CD14-positive monocyte (primary cell): ENCODE results near the gene BEGAIN. TPM values are rescaled to one million over a fixed set of nuclear protein-coding genes. Genes with fewer than 3 reads are reported as not detected.

Experiments
- DNase-seq, 3 donors: peaks; one replicate each; pipeline ENCODE4 v3.0.0-alpha.2; 2011 to 2022
- H2AFZ ChIP-seq: 2 replicates; pipeline ENCODE4 v1.6.0; 2012; ENCODE audit warnings: mild to moderate bottlenecking, low read depth, low read length, inconsistent platforms; ENCODE audit not compliant: insufficient read depth, poor library complexity, severe bottlenecking
- H3K27ac ChIP-seq, 2 donors: 1 replicate in 1 of 2; 2 replicates in 1 of 2; pipeline ENCODE4 v1.5.1; 2012 to 2013; ENCODE audit warnings: low read length in 2 of 2, control low read depth in 1 of 2, inconsistent platforms in 1 of 2, low read depth in 1 of 2, mild to moderate bottlenecking in 1 of 2
- H3K27me3 ChIP-seq, 2 donors: one replicate each; pipeline versions ENCODE4 v1.6.0 to v1.6.1; 2011 to 2013; ENCODE audit warnings: low read length in 2 of 2; ENCODE audit not compliant: control insufficient read depth in 2 of 2, insufficient read depth in 2 of 2
- H3K36me3 ChIP-seq, 2 donors: replicated peaks in 1 of 2; 1 replicate in 1 of 2; 2 replicates in 1 of 2; pipeline versions ENCODE4 v1.5.1 to v1.6.1; 2012 to 2013; ENCODE audit warnings: low read length in 2 of 2, control low read depth in 1 of 2, inconsistent platforms in 1 of 2, mild to moderate bottlenecking in 1 of 2; ENCODE audit not compliant: insufficient read depth in 2 of 2, control insufficient read depth in 1 of 2
- H3K4me1 ChIP-seq, 2 donors: 1 replicate in 1 of 2; 2 replicates in 1 of 2; pipeline versions ENCODE4 v1.5.1 to v1.6.1; 2012 to 2013; ENCODE audit warnings: low read length in 2 of 2, control low read depth in 1 of 2, inconsistent platforms in 1 of 2, mild to moderate bottlenecking in 1 of 2, moderate library complexity in 1 of 2; ENCODE audit not compliant: insufficient read depth in 2 of 2, control insufficient read depth in 1 of 2
- H3K4me2 ChIP-seq: replicated peaks from 2 replicates; pipeline ENCODE3; 2012; ENCODE audit warnings: low read length, moderate library complexity, mild to moderate bottlenecking; ENCODE audit not compliant: poor library complexity, severe bottlenecking; ENCODE audit errors: extremely low read depth
- H3K4me3 ChIP-seq, 3 experiments: fragments of 200-600 bp in 1 of 3; sonication (generic) in 1 of 3; replicated peaks in 1 of 3; 1 replicate in 2 of 3; 2 replicates in 1 of 3; pipeline ENCODE4 v1.5.1; 2011 to 2013; ENCODE audit warnings: low read length in 3 of 3, mild to moderate bottlenecking in 3 of 3, control low read depth in 2 of 3, low read depth in 2 of 3, inconsistent platforms in 1 of 3, moderate library complexity in 1 of 3
- H3K79me2 ChIP-seq: 2 replicates; pipeline ENCODE4 v1.6.0; 2012; ENCODE audit warnings: mild to moderate bottlenecking, control low read depth, inconsistent platforms, low read length, moderate library complexity; ENCODE audit not compliant: insufficient read depth
- H3K9ac ChIP-seq: 2 replicates; pipeline ENCODE4 v1.6.0; 2017; ENCODE audit warnings: low read length, mild to moderate bottlenecking; ENCODE audit not compliant: insufficient read depth, poor library complexity, severe bottlenecking
- H3K9me3 ChIP-seq, 2 donors: replicated peaks in 1 of 2; 1 replicate in 1 of 2; 2 replicates in 1 of 2; pipeline versions ENCODE4 v1.5.1 to v1.6.1; 2012 to 2013; ENCODE audit warnings: low read length in 2 of 2, control low read depth in 1 of 2; ENCODE audit not compliant: control insufficient read depth in 1 of 2, insufficient read depth in 1 of 2
- H4K20me1 ChIP-seq: 2 replicates; pipeline ENCODE4 v1.6.0; 2012; ENCODE audit warnings: mild to moderate bottlenecking, low read length, control low read depth, moderate library complexity; ENCODE audit not compliant: insufficient read depth
- H3K27ac Mint-ChIP-seq, 7 donors: one replicate each; pipeline ENCODE4 v1.8.0; 2020; ENCODE audit warnings: mild to moderate bottlenecking in 7 of 7, mixed read lengths in 7 of 7, moderate library complexity in 6 of 7, inconsistent platforms in 2 of 7
- H3K27me3 Mint-ChIP-seq, 3 donors: one replicate each; pipeline ENCODE4 v1.8.0; 2021 to 2022; ENCODE audit warnings: low read depth in 3 of 3, mild to moderate bottlenecking in 3 of 3, mixed read lengths in 3 of 3, moderate library complexity in 3 of 3, inconsistent platforms in 1 of 3
- H3K36me3 Mint-ChIP-seq, 2 donors: one replicate each; pipeline ENCODE4 v1.8.0; 2020; ENCODE audit warnings: mixed read lengths in 2 of 2, inconsistent platforms in 1 of 2, mild to moderate bottlenecking in 1 of 2
- H3K4me1 Mint-ChIP-seq: one replicate; pipeline ENCODE4 v1.8.0; 2020; ENCODE audit warnings: mild to moderate bottlenecking, mixed read lengths
- H3K4me3 Mint-ChIP-seq, 2 donors: one replicate each; pipeline ENCODE4 v1.8.0; 2020; ENCODE audit warnings: mild to moderate bottlenecking in 2 of 2, mixed read lengths in 2 of 2, moderate library complexity in 1 of 2
- H3K9me3 Mint-ChIP-seq, 7 donors: one replicate each; pipeline ENCODE4 v1.8.0; 2020 to 2022; ENCODE audit warnings: mixed read lengths in 7 of 7, mild to moderate bottlenecking in 6 of 7, moderate library complexity in 6 of 7, inconsistent platforms in 2 of 7
- CTCF ChIP-seq: fragments of 200-600 bp; IDR thresholded peaks from one replicate; pipeline ENCODE4 v1.8.0; 2022; ENCODE audit warnings: antibody characterized with exemption, mild to moderate bottlenecking
- WGBS: methylation state at CpG from one replicate; pipeline ENCODE4 v1.1.5; 2013; ENCODE audit warnings: missing lambda C conversion rate; ENCODE audit not compliant: insufficient coverage; 5-methylcytosine and 5-hydroxymethylcytosine counted together
- intact Hi-C, 2 donors: fragments of 100-400 bp; cut with micrococcal nuclease; formaldehyde crosslinking; loops; one replicate each; pipeline versions ENCODE4 v1.15.0 to v1.15.1; 2023
- polyA plus RNA-seq, 3 donors: library from polyadenylated mRNA; depleted of rRNA in 1 of 3; unstranded in 2 of 3; stranded (reverse) in 1 of 3; fragments of 300-500 nt in 2 of 3; fragments of >200 nt in 1 of 3; fragmentation: Illumina TruSeq in 2 of 3; gene quantifications; 1 replicate in 2 of 3; 2 replicates in 1 of 3; pipeline ENCODE4 v1.2.3, GENCODE V29; 2012 to 2021

Gene BEGAIN
- polyA plus RNA-seq, 3 donors, result 0.25 to 0.45 TPM; not detected in 1

DNA sequence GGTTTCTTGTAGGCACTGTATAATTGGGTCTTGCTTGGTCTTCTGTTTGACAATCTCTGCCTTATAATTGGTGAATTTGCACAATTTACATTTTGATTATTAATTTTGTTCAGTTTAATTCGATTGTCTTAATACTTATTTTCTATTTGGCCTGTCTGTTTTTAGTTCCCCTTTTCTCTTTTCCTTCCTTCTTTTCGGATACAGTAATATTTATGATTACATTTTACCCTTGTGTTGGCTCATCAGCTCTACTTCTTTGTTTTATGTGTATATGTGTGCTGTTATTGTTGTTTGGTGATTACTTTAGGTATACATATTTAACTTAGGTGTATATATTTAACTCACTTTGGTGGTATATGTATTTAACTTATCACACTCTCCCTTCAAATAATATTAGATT, 12.8 kb upstream of the BEGAIN start:
- Mint-ChIP-seq H3K4me1 (peaks cover 26% of the 10 kb centered on the region), H3K4me3 (peak overlapping the region in 1 of 2 donors; percentile 69), H3K36me3 (peaks cover 0 to 3% of the 10 kb centered on the region in 2 donors), H3K27ac (peak overlapping the region in 2 of 7 donors; percentile 16 to 33), H3K27me3 (peaks cover 6 to 14% (median 10%) of the 10 kb centered on the region in 3 donors), H3K9me3 (peaks cover 0 to 9% (median 7%) of the 10 kb centered on the region in 7 donors)
- Histone ChIP-seq H3K4me1 (peaks cover 13 to 40% of the 10 kb centered on the region in 2 donors), H3K36me3 (no peaks in the 10 kb centered on the region), H3K4me3 (peak overlapping the region in 1 of 3 experiments; percentile 15), H3K79me2 (no peaks in the 10 kb centered on the region), H4K20me1 (no peaks in the 10 kb centered on the region), H3K9me3 (peaks cover 0 to 5% of the 10 kb centered on the region in 2 donors), H3K27ac (no peak overlapping the region), H3K27me3 (no peaks in the 10 kb centered on the region), H3K4me2 (peak overlapping the region; percentile 9), H2AFZ (no peak overlapping the region), H3K9ac (no peak overlapping the region)
- intact Hi-C loops, result no loop called here
- DNase-seq, result peak; percentile 25 to 66 (median 44)
- TF ChIP-seq CTCF, result no peak
- WGBS, result no CpG with 5 or more reads among the region's 2 CpGs

- H4K20me1 ChIP-seq, result no peaks in the 10 kb centered on the region
- H3K27me3 ChIP-seq, result peaks cover 0 to 8% of the 10 kb centered on the region in 2 donors
- H3K9ac ChIP-seq, result no peak overlapping the region
- Mint-ChIP-seq H3K27ac (no peak overlapping the region), H3K4me3 (no peak overlapping the region), H3K36me3 (no peaks in the 10 kb centered on the region), H3K9me3 (peaks cover 0 to 1% (median 0%) of the 10 kb centered on the region in 7 donors), H3K27me3 (peaks cover 11 to 37% (median 22%) of the 10 kb centered on the region in 3 donors), H3K4me1 (peaks cover 4% of the 10 kb centered on the region)
- H3K4me1 ChIP-seq, result peaks cover 0 to 6% of the 10 kb centered on the region in 2 donors
- no peak overlapping the region for H3K4me3 ChIP-seq
- 100% methylated on average over 1 of the region's 5 CpGs for WGBS
- no peak overlapping the region for H3K4me2 ChIP-seq
- no peaks in the 10 kb centered on the region for H3K79me2 ChIP-seq
- no peak for DNase-seq
- intact Hi-C loops, result no loop called here
- H3K36me3 ChIP-seq, result no peaks in the 10 kb centered on the region
- no peak for TF ChIP-seq CTCF
- H3K9me3 ChIP-seq, result no peaks in the 10 kb centered on the region
- H3K27ac ChIP-seq, result no peak overlapping the region
- H2AFZ ChIP-seq, result no peak overlapping the region
These were observed 7.4 kb upstream of the BEGAIN start for GRCh38 chr14:100594625-100594951.
